Ishikawa (cell line): ENCODE results near the gene INKA1.

Source experiments
- CEBPB ChIP-seq: IDR thresholded peaks from 2 replicates; pipeline ENCODE4 v1.6.1; 2012
- CREB1 ChIP-seq: IDR thresholded peaks from 2 replicates; pipeline ENCODE4 v1.6.1; 2012; ENCODE audit warnings: low read depth
- EGR1 ChIP-seq: IDR thresholded peaks from 2 replicates; pipeline ENCODE4 v1.6.1; 2012
- EP300 ChIP-seq: IDR thresholded peaks from 2 replicates; pipeline ENCODE4 v1.6.1; 2012; ENCODE audit warnings: borderline replicate concordance
- FOXM1 ChIP-seq: IDR thresholded peaks from 2 replicates; pipeline ENCODE4 v1.6.1; 2012; ENCODE audit warnings: low read depth, borderline replicate concordance
- NFIC ChIP-seq: IDR thresholded peaks from 2 replicates; pipeline ENCODE4 v1.6.1; 2012
- RAD21 ChIP-seq: IDR thresholded peaks from 2 replicates; pipeline ENCODE4 v1.6.1; 2012; ENCODE audit warnings: low read depth
- TAF1 ChIP-seq: IDR thresholded peaks from 2 replicates; pipeline ENCODE4 v1.6.1; 2012; ENCODE audit warnings: low read depth, mild to moderate bottlenecking
- TCF12 ChIP-seq: IDR thresholded peaks from 2 replicates; pipeline ENCODE4 v1.6.1; 2012; ENCODE audit warnings: low read depth
- TEAD4 ChIP-seq: IDR thresholded peaks from 2 replicates; pipeline ENCODE4 v1.6.1; 2012
- YY1 ChIP-seq: IDR thresholded peaks from 2 replicates; pipeline ENCODE4 v1.6.1; 2012; ENCODE audit warnings: low read depth
- ZBTB7A ChIP-seq: IDR thresholded peaks from 2 replicates; pipeline ENCODE4 v1.6.1; 2012; ENCODE audit warnings: low read depth
- TF ChIP-seq, protein P1 (sequence below): IDR thresholded peaks from 2 replicates; pipeline ENCODE4 v1.6.1; 2012
- TF ChIP-seq, protein P2 (sequence below): IDR thresholded peaks from 2 replicates; pipeline ENCODE4 v1.6.1; 2012
- TF ChIP-seq, protein P3 (sequence below): IDR thresholded peaks from 2 replicates; pipeline ENCODE4 v1.6.1; 2012; ENCODE audit warnings: low read depth, mild to moderate bottlenecking

Gene INKA1

DNA sequence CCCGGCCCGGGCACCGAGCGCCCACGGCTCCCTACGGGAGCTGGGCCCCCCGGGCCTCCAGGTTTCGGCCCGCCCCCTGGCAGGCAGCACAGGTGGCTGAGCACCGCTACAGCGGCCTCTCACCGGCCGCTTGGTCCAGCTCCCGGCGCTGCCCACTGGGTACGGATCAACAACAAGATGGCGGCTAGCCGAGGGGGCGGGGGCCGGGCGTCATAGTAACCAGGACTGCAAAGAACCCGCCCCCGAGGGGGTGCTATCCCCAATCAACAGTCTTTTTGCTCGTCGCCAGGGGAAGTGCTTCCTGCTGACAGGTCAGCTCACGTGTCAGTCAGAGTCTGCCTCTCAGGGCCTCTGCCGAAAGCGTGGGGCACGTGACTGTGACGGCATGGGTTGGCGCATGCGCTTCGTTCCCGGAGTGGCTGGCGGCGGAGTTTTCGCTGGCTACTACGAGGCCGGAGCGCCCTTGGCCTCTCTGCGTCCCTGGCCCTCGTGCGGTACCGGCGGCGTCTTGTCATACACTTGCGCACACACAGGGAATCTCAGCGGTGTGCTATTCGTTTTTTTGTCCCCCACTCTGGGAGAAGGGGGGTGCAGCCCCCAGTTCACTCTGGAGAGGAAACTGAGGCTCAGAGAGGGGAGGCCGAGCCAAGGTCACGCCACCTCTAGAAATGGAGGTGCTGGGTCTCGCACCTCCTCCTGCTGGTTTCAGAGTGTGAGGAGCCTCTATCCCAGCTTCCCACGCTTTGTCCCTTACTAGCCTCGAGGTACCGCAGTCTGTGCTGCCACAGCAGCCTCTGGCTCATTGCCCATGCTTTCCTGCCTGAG is 16.5 kb upstream of the INKA1 start, which contains the start of gene IP6K1:
Gene IP6K1 (minus strand): TSS at position 186 of the 825 bp plus-strand sequence. CDS start 38,502 bp downstream, outside the sequence.
- TF ChIP-seq, protein P1, sequence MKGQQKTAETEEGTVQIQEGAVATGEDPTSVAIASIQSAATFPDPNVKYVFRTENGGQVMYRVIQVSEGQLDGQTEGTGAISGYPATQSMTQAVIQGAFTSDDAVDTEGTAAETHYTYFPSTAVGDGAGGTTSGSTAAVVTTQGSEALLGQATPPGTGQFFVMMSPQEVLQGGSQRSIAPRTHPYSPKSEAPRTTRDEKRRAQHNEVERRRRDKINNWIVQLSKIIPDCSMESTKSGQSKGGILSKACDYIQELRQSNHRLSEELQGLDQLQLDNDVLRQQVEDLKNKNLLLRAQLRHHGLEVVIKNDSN: peak; percentile 100
- TF ChIP-seq, protein P2, sequence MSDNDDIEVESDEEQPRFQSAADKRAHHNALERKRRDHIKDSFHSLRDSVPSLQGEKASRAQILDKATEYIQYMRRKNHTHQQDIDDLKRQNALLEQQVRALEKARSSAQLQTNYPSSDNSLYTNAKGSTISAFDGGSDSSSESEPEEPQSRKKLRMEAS: peak; percentile 97
- TF ChIP-seq TCF12: peak; percentile 21; the same call in 1 of the 2 replicates
- TF ChIP-seq YY1: peak; percentile 90
- TF ChIP-seq CREB1: 0 out of 2 replicates have a peak, but pooled peaks have one; percentile 51
- peak; percentile 77 for TF ChIP-seq TAF1
- no peak for TF ChIP-seq NFIC
- no peak for TF ChIP-seq CEBPB

DNA sequence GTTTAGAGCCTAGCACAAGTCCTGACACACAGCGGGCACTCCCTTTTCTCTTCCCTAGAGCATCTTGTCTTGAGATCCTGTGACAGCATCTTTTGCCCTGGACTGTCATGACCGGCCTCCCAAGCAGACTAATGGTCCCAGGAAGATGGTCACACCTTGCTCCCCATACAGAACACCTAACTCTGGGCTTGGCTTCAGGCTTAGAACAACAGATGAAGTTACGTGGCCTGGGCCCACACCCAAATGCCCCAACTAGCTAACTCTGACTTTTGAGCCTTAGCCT is 15.9 kb upstream of the INKA1 start:
- TF ChIP-seq, protein P2: no peak
- TF ChIP-seq, protein P1: no peak
- TF ChIP-seq TCF12 (no peak), EP300 (no peak), CEBPB (no peak), TAF1 (no peak), FOXM1 (no peak), RAD21 (no peak), NFIC (no peak), TEAD4 (no peak), CREB1 (no peak), EGR1 (no peak)

DNA sequence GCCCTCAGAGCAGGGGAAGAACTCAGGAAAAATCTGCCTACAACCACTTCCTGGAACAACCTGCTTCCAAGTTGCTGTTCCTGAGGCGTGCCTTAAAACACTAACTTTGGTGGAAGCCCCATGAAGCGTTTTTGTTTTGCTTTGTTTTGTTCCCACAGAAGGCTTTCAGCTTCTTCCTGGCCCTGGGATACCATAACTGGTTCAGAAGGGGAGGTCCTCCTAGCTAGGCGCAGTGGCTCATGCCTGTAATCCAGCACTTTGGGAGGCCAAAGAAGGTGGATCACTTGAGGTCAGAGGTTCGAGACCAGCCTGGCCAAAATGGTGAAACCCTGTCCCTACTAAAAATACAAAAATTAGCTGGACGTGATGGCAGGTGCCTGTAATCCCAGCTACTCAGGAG is 15.5 kb upstream of the INKA1 start:
- TF ChIP-seq YY1: no peak
- TF ChIP-seq, protein P2: no peak
- no peak for TF ChIP-seq ZBTB7A
- no peak for TF ChIP-seq CEBPB
- no peak for TF ChIP-seq NFIC
- TF ChIP-seq EP300: no peak
- TF ChIP-seq CREB1: no peak
- TF ChIP-seq TCF12: no peak
- no peak for TF ChIP-seq FOXM1
- no peak for TF ChIP-seq TEAD4
- no peak for TF ChIP-seq EGR1
- TF ChIP-seq RAD21: no peak
- TF ChIP-seq, protein P3, sequence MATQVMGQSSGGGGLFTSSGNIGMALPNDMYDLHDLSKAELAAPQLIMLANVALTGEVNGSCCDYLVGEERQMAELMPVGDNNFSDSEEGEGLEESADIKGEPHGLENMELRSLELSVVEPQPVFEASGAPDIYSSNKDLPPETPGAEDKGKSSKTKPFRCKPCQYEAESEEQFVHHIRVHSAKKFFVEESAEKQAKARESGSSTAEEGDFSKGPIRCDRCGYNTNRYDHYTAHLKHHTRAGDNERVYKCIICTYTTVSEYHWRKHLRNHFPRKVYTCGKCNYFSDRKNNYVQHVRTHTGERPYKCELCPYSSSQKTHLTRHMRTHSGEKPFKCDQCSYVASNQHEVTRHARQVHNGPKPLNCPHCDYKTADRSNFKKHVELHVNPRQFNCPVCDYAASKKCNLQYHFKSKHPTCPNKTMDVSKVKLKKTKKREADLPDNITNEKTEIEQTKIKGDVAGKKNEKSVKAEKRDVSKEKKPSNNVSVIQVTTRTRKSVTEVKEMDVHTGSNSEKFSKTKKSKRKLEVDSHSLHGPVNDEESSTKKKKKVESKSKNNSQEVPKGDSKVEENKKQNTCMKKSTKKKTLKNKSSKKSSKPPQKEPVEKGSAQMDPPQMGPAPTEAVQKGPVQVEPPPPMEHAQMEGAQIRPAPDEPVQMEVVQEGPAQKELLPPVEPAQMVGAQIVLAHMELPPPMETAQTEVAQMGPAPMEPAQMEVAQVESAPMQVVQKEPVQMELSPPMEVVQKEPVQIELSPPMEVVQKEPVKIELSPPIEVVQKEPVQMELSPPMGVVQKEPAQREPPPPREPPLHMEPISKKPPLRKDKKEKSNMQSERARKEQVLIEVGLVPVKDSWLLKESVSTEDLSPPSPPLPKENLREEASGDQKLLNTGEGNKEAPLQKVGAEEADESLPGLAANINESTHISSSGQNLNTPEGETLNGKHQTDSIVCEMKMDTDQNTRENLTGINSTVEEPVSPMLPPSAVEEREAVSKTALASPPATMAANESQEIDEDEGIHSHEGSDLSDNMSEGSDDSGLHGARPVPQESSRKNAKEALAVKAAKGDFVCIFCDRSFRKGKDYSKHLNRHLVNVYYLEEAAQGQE: no peak
- no peak for TF ChIP-seq TAF1
- TF ChIP-seq, protein P1: no peak

DNA sequence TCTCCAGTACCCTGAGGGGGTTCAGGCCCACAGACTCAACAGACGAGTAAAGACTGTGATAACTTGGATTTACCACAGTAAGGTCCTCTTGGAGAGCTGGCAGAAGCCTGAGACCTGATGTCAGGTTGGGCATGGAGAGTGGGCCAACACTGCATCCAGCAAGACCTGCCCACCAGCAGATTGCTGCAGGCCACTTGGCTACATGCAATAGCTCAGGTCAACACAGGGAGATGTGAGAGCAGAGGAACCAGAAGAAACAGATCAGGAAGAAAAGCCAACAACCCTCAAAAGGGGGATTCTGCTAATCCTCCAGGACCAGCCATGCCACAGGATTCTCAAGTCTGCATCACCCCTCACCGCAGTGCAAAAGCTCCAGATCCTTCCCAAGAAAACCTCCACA is 15.0 kb upstream of the INKA1 start:
- TF ChIP-seq, protein P3: no peak
- TF ChIP-seq FOXM1: no peak
- no peak for TF ChIP-seq TAF1
- TF ChIP-seq TEAD4: no peak
- no peak for TF ChIP-seq TCF12
- TF ChIP-seq CEBPB: no peak
- TF ChIP-seq NFIC: no peak
- TF ChIP-seq CREB1: no peak
- no peak for TF ChIP-seq ZBTB7A
- TF ChIP-seq EGR1: no peak
- TF ChIP-seq EP300: no peak
- no peak for TF ChIP-seq RAD21
